ENCODE results near the gene SCRN3.

DNA sequence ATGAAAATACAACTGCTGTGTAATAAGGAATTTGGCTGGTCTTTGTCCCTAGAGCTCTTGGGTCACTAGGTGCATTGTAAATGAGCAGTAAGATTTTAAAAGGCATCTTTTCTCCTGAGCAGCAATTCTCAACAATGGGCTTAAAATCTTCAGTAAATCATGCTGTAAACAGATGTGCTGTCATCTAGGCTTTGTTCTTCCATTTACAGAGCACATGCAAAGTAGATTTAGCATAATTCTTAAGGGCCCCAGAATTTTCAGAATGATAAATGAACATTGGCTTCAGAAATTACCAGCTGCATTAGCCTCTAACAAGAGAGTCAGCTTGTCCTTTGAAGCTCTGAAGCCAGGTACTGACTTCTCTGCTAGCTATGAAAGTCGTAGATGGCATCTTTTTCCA lies 26.8 kb upstream of the SCRN3 start:
- no peak for TF ChIP-seq EZH2phosphoT487 (IDR thresholded peaks at IDR 0.05)
- TF ChIP-seq, protein P1, sequence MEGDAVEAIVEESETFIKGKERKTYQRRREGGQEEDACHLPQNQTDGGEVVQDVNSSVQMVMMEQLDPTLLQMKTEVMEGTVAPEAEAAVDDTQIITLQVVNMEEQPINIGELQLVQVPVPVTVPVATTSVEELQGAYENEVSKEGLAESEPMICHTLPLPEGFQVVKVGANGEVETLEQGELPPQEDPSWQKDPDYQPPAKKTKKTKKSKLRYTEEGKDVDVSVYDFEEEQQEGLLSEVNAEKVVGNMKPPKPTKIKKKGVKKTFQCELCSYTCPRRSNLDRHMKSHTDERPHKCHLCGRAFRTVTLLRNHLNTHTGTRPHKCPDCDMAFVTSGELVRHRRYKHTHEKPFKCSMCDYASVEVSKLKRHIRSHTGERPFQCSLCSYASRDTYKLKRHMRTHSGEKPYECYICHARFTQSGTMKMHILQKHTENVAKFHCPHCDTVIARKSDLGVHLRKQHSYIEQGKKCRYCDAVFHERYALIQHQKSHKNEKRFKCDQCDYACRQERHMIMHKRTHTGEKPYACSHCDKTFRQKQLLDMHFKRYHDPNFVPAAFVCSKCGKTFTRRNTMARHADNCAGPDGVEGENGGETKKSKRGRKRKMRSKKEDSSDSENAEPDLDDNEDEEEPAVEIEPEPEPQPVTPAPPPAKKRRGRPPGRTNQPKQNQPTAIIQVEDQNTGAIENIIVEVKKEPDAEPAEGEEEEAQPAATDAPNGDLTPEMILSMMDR (IDR thresholded peaks at IDR 0.05): no peak
- no peak for TF ChIP-seq EZH2 (IDR thresholded peaks at IDR 0.05)

All from neural progenitor cell (in vitro differentiated cells).